GM12878 (cell line): ENCODE data around the gene DENND1B.

Source experiments
- CTCF ChIP-seq, 3 experiments: IDR thresholded peaks in 2 of 3; conservative IDR thresholded peaks in 1 of 3; 2 replicates each; pipeline ENCODE4 v1.5.1; 2011; ENCODE audit warnings: low read depth in 3 of 3, low read length in 3 of 3, mild to moderate bottlenecking in 3 of 3, control low read depth in 2 of 3, moderate library complexity in 2 of 3, inconsistent platforms in 1 of 3, mixed read lengths in 1 of 3; ENCODE audit not compliant: control insufficient read depth in 2 of 3, insufficient read depth in 1 of 3; ENCODE audit errors: extremely low read depth in 1 of 3
- ELK1 ChIP-seq: IDR thresholded peaks from 2 replicates; pipeline ENCODE4 v1.6.1; 2012; ENCODE audit warnings: low read depth, low read length, improper control_type of control experiment
- JUND ChIP-seq: IDR thresholded peaks from 2 replicates; pipeline ENCODE4 v1.6.1; 2012; ENCODE audit warnings: low read depth, mild to moderate bottlenecking, low read length, improper control_type of control experiment, moderate library complexity
- NBN ChIP-seq: fragments of 450-650 bp; IDR thresholded peaks from 2 replicates; pipeline ENCODE4 v1.6.1; 2016
- POLR2A ChIP-seq: IDR thresholded peaks from 2 replicates; pipeline ENCODE4 v1.6.1; 2011; ENCODE audit warnings: low read depth, mild to moderate bottlenecking, low read length
- POLR2AphosphoS5 ChIP-seq: IDR thresholded peaks from 2 replicates; pipeline ENCODE4 v1.6.1; 2011; ENCODE audit warnings: mild to moderate bottlenecking, low read length, inconsistent platforms
- REST ChIP-seq: IDR thresholded peaks from 2 replicates; pipeline ENCODE4 v1.6.1; 2012; ENCODE audit warnings: mild to moderate bottlenecking, low read depth, low read length
- SMC3 ChIP-seq: IDR thresholded peaks from 2 replicates; pipeline ENCODE4 v1.6.1; 2011; ENCODE audit warnings: low read length, improper control_type of control experiment, borderline replicate concordance
- ZNF217 ChIP-seq: fragments of 450-650 bp; IDR thresholded peaks from 2 replicates; pipeline ENCODE4 v1.6.1; 2017; ENCODE audit warnings: antibody characterized with exemption, mild to moderate bottlenecking
- ZSCAN29 ChIP-seq: fragments of 450-650 bp; IDR thresholded peaks from 2 replicates; pipeline ENCODE4 v1.6.1; 2017; ENCODE audit warnings: mild to moderate bottlenecking, moderate library complexity

GRCh38 chr1:197788741-197789739 is 13.8 kb upstream of the DENND1B start:
- TF ChIP-seq ZSCAN29 = no peak
- TF ChIP-seq CTCF (IDR thresholded peaks at IDR 0.05 in 2 of 3, conservative IDR thresholded peaks at IDR 0.05 in 1 of 3; ENCODE audit: control insufficient read depth in 2 of 3, extremely low read depth in 1 of 3, insufficient read depth in 1 of 3, low read depth in 3 of 3, low read length in 3 of 3) = no peak
- TF ChIP-seq REST = no peak
- TF ChIP-seq JUND = no peak
- TF ChIP-seq ZNF217 = no peak
- no peak for TF ChIP-seq POLR2A
- no peak for TF ChIP-seq POLR2AphosphoS5
- TF ChIP-seq NBN = no peak
- TF ChIP-seq ELK1 = no peak
- TF ChIP-seq SMC3 = no peak
